Activated T-cell treated with anti-CD3 and anti-CD28 coated beads for 1 hour (primary cell): ENCODE data around the gene PROZ.

Source experiments
- DNase-seq: peaks from one replicate; pipeline ENCODE4 v3.0.0-alpha.2; 2020; ENCODE audit warnings: low read depth

PROZ gene

DNA sequence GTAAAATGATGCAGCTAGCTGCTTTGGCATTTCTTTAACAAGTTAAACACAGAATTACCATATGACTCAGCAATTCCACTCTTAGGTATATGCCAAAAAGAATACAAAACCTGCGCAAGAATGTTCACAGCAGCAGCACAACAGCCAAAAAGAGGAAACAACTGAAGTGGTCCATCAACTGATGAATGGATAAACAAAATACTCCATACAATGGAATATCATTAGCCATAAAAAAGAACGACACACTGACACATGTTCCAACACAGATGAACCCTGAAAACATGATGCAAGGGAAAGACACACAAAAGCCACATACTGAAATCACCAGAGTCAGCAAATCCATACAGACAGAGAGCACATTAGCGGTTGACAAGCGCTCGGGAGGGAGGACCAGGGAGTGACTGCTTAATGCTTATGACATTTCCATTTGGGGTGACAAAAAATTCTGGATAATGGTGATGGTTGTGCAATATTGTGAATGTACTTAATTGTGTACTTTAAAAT, 47.0 kb downstream of the PROZ start:
- no peak for DNase-seq

DNA sequence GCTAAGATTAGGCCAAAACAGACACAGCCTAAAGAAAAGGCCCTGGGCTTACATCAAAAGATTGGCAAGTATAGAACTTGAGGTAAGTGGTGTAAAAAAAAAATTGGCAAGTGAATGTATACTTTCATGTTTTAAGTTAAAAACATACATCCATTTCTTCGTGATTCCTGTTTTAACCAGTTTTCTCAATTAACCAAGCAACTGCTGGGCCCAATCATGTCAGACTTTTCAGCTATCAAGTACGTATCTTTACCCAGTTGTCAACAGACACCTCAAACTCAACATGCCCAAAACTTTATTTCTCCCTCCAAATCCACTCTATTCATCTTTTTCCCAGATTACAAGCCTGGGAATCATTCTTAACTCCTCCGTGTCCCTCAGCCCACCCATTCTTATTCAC, 49.0 kb downstream of the PROZ start:
- no peak for DNase-seq

DNA sequence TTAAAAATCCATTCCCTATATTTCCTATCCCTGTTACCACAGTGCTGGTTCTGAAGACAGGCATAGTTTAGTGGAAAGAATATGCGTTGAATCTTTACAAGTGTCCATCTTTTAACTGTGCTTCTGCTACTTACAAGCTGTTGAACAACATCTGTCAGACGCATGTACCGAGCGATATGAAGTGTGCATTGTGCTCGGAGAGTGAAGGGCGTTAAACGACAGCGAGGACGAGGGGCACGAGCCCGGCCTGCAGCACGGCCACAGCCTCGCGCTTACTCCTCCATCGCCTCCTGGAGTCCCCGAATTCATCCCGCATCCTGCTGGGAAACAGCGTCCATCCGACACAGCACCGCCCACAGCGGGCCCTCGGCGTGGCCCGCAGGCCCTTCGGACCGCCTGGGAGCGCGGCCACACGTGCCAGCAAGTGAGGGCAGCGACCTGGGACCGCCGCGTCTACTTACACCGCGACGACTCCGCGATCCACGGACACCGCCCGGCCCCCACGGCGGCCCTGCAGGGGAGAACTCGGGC, 49.5 kb downstream of the PROZ start:
- DNase-seq: no peak

DNA sequence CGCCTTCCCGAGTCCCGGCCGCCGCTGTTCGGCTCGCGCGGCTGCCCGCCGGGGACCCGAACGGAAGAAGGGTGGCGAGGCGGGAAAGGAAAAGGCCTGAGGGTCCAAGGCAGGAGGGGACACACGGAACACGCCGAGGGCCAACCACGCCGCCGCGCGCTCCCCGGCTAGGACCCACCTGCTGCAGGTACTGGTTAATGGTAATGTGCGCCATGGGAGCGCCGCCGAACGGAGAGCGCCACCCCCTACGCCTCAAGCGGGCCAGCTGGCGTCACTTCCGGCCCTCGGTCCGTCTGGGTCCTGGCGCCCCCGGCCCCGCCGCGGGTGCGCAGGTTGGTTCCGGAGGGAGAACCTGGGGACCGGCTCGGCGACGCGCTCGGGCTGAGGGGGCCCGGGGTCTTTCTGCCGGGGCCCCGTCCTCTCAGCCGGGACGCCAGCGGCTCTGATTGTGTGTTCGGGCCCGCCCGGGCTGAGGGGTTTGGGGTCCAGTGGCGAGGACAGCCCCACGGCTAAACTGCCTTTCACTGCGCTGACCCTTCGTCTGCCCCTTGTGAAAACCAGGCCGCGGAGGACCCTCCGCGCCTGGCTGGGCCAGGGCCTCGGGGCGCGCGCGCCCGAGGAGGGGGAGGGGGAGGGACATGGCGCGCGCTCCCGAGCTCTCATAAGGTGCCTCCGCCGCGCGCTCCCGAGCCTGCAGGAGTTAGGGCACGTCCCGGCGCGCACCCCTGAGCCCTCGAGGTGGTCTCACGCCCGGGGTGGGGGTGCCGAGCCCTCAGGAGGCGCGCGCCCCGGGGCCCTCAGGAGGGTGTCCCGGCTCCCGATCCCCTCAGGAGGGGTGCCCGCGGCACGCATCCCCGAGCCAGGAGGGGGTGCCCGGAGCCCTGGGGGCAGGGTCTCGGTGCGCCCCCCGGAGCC, 50.2 kb downstream of the PROZ start, which contains the start of gene PCID2:
Gene PCID2, minus strand, starts transcription at position 249 of the 915 bp plus-strand sequence. Its CDS starts 35 bp downstream, at position 214.
- peak; percentile 85 for DNase-seq

DNA sequence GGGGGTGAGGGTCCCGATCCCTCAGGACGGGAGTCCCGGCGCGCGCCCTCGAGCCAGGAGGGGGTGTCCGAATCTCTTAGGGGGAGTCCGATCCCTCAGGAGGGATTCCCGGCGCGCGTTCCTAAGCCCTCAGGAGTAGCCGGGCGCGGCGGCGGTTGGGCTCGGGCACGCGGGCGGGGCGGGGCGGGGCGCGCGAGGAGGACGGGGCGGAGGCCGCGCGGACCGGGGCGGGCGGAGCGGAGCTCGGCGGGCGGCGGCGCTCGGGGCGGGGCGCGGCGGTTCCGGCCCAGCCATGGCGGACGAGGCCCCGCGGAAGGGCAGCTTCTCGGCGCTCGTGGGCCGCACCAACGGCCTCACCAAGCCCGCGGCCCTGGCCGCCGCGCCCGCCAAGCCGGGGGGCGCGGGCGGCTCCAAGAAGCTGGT, 50.9 kb downstream of the PROZ start, which contains the start of gene CUL4A:
Gene CUL4A, plus strand, starts transcription at position 278 of the 423 bp plus-strand sequence. Its CDS starts 15 bp downstream, at position 293.
- DNase-seq: peak; percentile 64

DNA sequence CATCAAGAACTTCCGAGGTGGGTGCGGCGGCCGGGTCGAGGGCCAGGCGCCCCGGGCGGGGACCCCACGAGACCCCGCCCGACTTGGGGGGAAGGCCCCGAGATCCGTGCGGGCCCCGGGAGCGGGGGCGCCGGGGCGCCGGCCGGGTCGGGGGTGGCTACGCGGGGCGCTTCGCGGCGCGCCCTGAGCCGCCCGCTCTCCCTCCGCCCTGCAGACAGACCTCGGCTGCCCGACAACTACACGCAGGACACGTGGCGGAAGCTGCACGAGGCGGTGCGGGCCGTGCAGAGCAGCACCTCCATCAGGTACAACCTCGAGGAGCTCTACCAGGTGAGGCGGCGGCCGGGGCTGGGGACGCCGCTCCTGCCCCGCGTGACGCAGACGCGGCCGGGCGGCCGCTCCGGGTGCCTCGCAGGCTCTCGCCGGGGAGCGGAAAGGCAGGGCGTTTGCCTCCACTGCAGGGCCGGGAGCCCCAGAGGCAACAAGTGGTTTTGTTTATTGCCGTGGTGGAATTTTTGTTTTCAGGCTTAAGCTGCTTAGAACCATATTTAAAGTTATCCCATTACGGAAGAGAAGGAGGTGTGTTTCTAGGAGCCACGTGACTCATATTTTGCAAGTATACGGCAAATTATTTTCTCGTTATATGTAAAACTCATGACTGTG, 51.4 kb downstream of the PROZ start:
- DNase-seq: peak; percentile 61

DNA sequence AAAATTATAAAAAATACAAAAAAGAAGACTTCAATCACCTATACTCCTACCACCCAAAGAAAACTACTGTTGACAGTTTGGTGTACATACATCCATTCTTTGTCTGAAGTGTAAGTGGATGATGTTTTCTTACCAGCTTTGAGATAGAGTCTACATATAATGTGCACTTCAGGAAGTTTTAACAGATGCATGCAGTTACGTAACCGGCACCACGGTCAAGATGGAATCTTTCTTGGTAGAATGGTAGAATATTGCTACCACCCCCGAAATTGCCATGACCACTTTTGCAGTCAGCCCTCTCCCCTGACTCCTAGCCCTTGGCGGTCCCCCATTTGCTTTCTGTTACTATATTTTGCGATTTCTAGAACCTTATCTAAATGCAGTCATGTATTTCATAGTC, 52.4 kb downstream of the PROZ start:
- no peak for DNase-seq

DNA sequence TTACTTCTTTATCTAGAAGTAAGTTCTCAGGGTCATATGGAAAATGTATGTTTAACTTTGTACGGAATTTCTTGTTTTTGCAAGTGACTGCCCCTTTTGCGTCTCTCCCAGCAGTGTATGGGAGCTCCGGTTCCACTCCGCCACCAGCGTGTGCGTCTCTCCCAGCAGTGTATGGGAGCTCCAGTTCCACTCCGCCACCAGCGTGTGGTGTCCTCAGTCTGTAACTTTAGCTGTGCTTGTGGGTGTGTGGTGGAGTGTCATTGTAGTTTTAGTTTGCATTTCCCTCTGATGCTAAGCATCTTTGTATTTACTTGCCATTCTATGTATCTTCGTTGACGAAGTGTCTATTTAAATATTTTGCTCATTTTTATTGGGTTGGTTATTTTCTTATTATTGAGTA, 53.3 kb downstream of the PROZ start:
- DNase-seq: no peak

DNA sequence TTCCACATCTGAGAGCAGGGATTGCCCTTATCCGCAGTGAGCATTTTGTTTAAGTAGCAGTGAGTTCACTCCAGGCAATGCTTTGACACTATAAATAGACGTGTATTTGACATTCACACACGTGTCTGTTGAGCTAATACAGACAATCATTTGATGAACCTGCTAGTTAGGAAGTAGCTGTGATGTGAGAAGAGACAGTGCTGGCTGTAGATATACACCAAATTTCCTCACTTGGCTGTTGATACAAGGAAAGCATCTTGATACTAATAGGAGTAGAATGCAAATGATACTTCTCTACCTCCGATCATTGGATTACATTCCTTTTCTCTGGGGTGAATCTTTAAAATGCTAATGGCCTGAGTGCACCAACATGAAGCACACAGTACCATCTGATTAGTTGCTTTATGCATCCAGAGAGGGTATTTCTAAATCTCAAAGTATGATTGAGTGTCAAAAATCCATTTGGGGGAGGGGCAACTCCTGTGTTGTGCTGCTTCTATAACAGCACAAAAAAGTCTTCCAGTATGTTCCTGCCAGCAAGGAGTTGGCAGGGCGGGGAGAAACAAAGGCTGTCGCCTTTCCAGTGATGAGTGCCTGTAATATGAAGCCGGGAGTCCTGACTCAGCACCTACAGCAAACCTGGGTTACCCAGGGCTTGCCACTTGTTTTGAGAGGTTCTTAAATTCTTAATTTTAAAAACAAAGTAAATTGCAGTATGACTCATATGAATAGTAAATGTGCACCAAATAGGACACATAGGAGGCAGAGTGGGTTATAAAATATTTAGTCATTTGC, 58.0 kb downstream of the PROZ start:
- DNase-seq: no peak

DNA sequence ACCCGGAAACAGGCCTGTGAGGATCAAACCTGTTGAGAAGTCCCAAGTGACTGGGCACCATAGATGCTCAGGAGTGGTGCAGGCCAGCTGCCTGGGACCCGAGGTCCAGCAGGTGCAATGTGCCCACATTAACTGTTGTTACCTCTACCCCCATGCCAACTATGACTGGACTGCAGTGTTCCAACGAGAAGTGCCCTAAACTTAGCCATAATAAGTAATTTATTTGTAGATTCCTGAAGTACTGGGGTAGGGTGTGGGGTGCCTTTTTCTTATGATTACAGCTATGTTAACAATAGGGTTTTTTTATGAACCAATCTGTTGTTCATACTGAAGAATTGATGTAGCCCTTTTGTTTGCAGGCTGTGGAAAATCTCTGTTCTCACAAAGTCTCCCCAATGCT, 60.1 kb downstream of the PROZ start:
- DNase-seq: no peak

DNA sequence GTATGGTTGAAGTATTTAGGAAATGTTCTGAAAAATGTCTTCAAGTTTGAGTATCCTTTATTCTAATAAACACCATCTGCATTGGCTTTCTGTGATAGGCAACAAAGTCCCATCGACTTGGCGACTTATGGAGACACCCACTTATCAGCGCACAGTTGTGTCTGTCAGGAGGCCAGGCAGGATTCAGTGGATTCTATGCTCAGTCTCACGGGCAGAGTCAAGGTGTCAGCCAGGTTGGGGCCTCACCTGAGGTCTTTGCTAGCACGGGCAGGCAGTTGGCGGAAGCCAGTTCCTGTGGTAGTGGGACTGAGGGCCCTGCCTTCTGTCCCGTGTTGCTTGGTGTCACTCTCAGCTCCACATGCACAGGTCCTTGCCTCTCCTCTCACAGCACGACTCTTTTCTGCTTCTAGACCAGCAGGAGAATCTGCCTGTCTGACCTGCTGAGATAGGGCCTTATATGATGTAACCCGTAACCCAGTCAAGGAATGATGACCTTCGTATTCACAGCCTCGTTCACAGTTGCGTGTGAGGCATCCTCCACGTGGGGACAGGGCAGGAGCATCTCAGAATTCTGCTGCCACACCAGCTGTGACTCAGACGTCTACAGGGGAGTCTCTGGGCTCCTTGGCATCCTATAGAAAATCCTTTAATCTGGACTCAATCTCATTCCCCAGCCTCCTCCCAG, 61.0 kb downstream of the PROZ start:
- no peak for DNase-seq

DNA sequence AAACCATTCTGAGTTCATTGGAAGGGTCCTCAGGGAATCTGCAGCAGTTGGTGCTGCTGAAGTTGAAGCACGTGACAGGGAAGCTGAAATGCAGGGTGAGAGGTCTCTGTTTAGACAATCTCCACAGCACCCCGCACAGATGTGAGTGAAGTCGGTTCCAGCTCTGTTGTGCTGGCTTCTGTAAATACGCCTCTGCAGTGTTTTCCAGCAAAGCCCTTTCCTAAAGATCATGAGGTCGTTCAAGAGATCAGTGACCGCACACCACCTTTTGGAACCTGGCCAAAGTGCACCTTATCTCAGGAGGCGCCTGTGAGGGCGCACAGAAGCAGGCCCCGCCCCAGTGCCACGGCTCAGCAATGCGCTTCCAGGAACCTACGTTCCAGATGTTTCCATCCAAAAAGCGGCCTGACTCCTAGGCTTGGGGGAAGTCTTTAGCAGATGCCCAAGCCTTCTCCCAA, 61.7 kb downstream of the PROZ start:
- DNase-seq: no peak

DNA sequence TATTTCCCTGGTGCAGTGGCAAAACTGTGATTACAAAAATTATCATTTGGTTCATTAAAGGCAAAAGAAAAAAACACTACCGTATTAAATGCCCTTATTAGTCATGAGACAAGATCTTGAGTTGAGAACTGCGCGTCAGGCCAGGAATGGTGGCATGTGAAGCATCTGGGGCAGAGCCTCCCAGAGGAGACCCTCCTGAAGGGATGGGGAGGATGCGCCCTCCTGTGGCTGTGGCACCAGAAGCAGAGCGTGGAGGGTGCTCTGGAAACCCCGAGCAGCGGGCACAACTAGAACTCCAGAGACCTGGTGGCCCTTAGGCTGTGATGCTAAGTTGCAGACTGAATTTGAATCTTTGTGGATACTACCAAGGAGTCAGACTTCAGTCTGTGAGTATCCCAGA, 62.4 kb downstream of the PROZ start:
- peak; percentile 14 for DNase-seq
